Adrenal gland (tissue), 5 donors: ENCODE measurements around the gene HSFX4.

Experiments
- POLR2A ChIP-seq, 2 donors: fragments of 450-650 bp; IDR thresholded peaks; one replicate each; pipeline ENCODE4 v1.6.1; 2017; ENCODE audit warnings: antibody characterized with exemption in 2 of 2, mild to moderate bottlenecking in 2 of 2, moderate library complexity in 1 of 2
- TF ChIP-seq, protein P1 (sequence below), 6 experiments: fragments of 450-650 bp in 4 of 6; fragments of 200-600 bp in 2 of 6; sonication (generic) in 1 of 6; IDR thresholded peaks; 1 replicate in 5 of 6; 2 replicates in 1 of 6; pipeline versions ENCODE4 v1.5.1 to v1.8.0; 2016 to 2021; ENCODE audit warnings: antibody characterized with exemption in 6 of 6, mild to moderate bottlenecking in 2 of 6, moderate library complexity in 1 of 6
- donor health status: DM: no; HTN: no; CAD: no.

DNA sequence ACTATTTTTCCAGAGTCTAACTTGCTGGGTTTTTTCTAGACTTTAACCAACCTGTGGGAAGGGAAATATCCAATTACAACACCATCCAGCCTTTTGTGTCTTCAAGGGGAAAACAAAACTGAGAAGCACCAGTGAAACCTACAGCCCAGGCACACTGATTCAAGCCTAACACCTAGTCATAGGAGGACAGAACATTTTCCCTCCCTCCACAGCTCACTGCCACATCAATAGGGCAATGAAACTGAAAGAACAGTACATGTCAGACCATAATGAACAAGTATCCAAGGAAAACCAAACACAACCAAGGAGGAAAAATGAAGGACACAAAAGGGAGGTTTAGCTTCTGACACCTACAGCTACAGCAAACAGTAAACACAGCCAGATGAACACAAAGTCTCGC is 30.8 kb upstream of the HSFX4 start:
- TF ChIP-seq, protein P1, sequence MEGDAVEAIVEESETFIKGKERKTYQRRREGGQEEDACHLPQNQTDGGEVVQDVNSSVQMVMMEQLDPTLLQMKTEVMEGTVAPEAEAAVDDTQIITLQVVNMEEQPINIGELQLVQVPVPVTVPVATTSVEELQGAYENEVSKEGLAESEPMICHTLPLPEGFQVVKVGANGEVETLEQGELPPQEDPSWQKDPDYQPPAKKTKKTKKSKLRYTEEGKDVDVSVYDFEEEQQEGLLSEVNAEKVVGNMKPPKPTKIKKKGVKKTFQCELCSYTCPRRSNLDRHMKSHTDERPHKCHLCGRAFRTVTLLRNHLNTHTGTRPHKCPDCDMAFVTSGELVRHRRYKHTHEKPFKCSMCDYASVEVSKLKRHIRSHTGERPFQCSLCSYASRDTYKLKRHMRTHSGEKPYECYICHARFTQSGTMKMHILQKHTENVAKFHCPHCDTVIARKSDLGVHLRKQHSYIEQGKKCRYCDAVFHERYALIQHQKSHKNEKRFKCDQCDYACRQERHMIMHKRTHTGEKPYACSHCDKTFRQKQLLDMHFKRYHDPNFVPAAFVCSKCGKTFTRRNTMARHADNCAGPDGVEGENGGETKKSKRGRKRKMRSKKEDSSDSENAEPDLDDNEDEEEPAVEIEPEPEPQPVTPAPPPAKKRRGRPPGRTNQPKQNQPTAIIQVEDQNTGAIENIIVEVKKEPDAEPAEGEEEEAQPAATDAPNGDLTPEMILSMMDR (IDR thresholded peaks at IDR 0.05) = no peak
- no peak for TF ChIP-seq POLR2A (IDR thresholded peaks at IDR 0.05)
